ENCODE results near the gene ATOH7. TPM values are rescaled to one million over a fixed set of nuclear protein-coding genes. Genes with fewer than 3 reads are reported as not detected.

ATOH7 gene
- total RNA-seq, 2 donors from 2014 or later: 0.17 to 0.53 TPM

DNA sequence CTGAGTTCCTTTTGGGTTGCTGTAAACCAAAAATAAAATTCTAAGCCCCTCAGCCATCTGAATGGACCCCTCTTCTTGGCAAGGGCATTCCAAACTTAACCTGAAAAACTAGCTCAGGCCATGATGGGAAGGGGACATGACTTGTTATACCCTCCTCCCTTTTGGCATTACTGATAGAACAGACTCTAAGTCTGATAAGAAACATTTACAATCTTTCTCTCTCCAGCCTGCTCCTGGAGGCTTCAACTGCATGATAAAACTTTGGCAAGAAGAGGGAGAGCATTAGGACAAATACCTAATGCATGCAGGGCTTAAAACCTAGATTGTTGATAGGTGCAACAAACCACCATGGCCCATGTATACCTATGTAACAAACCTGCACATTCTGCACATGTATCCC is 40.9 kb upstream of the ATOH7 start:
- intact Hi-C loops (cut with DNase I): no loop called here
- H3K36me3 ChIP-seq: no peaks in the 10 kb centered on the region
- H3K27me3 ChIP-seq: no peaks in the 10 kb centered on the region
- no peaks in the 10 kb centered on the region for H3K4me1 ChIP-seq
- no peak overlapping the region for H3K27ac ChIP-seq
- no peak for DNase-seq
- no peak overlapping the region for H3K9ac ChIP-seq (ENCODE audit: low read depth in 2 of 2, low read length in 2 of 2)
- H3K9me3 ChIP-seq: no peaks in the 10 kb centered on the region
- no peak overlapping the region for H3K4me3 ChIP-seq
- TF ChIP-seq, protein P1, sequence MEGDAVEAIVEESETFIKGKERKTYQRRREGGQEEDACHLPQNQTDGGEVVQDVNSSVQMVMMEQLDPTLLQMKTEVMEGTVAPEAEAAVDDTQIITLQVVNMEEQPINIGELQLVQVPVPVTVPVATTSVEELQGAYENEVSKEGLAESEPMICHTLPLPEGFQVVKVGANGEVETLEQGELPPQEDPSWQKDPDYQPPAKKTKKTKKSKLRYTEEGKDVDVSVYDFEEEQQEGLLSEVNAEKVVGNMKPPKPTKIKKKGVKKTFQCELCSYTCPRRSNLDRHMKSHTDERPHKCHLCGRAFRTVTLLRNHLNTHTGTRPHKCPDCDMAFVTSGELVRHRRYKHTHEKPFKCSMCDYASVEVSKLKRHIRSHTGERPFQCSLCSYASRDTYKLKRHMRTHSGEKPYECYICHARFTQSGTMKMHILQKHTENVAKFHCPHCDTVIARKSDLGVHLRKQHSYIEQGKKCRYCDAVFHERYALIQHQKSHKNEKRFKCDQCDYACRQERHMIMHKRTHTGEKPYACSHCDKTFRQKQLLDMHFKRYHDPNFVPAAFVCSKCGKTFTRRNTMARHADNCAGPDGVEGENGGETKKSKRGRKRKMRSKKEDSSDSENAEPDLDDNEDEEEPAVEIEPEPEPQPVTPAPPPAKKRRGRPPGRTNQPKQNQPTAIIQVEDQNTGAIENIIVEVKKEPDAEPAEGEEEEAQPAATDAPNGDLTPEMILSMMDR (IDR thresholded peaks at IDR 0.05): no peak

DNA sequence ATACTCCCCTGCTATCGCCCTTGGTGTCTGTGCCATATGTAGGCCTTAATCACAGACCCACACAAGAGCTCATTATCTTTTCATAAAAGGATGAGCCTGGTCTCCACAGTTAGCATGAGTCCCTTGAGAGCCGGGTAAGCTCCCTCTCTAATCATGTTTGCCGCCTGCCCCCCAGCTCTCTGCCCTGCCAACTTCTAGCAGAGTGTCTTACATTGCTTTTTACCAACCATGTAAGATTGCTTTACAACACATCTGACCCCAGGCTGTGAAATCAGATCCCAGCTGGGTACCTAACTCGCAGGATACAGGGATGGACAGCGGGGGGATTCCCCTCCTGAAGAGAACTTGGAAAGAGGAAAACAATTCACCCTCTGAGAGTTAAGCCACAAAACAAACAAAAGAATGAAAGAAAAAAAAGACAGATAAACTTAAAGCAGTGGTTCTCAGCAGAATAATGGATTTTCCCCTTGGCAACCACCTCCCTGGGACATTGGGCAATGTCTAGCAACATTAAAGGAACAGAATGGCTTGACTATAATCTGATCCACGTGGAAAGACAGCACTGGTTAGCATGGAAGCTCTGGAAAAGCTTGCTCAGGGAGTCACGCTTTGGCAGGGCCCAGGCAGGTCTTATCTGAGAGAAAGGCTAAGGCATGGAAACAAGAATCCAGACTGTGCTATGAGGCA is 39.4 kb upstream of the ATOH7 start:
- no peak overlapping the region for H3K4me3 ChIP-seq
- DNase-seq: no peak
- H3K9ac ChIP-seq (ENCODE audit: low read depth in 2 of 2, low read length in 2 of 2): no peak overlapping the region
- no peaks in the 10 kb centered on the region for H3K27me3 ChIP-seq
- TF ChIP-seq, protein P1 (IDR thresholded peaks at IDR 0.05): no peak
- intact Hi-C loops (cut with DNase I): no loop called here
- H3K4me1 ChIP-seq: no peaks in the 10 kb centered on the region
- H3K9me3 ChIP-seq: no peaks in the 10 kb centered on the region
- H3K27ac ChIP-seq: no peak overlapping the region
- H3K36me3 ChIP-seq: no peaks in the 10 kb centered on the region

DNA sequence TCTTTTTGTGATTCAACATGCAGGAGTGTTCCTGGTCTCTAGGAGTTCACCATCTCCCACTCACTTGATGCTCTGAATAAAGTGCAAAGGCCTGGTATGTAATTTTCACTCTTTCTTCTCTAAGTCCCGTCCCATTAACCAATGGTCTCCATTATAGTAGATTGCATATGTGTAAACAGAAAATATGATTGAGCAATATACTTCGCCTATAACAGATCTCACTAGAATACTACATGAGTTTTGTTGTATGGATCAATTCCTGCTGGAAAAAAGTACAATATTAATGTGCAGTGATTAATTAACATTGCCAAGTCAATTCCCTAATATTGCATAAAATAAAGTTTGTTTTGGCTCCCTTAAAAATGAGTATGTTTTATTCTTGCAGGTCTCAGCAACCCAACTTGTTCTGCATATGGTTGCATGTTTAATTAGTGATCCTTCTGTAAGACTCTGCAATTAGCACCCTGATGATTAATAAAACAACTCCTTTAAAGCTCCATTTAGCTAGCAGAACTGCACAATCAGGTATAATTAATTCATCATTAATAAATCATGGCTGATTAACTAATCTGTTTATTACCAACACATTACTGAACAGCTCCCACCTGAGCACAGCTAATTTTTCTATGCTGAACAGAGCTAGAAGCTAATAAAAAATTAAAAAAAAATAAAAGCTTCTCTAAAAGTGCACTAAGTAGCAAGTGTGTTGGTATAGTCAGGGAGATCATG is 37.8 kb upstream of the ATOH7 start:
- H3K27ac ChIP-seq: no peak overlapping the region
- H3K9ac ChIP-seq (ENCODE audit: low read depth in 2 of 2, low read length in 2 of 2): no peak overlapping the region
- no peak overlapping the region for H3K4me3 ChIP-seq
- intact Hi-C loops (cut with DNase I): no loop called here
- DNase-seq: no peak
- no peaks in the 10 kb centered on the region for H3K9me3 ChIP-seq
- TF ChIP-seq, protein P1 (IDR thresholded peaks at IDR 0.05): no peak
- H3K4me1 ChIP-seq: no peaks in the 10 kb centered on the region
- no peaks in the 10 kb centered on the region for H3K27me3 ChIP-seq
- H3K36me3 ChIP-seq: no peaks in the 10 kb centered on the region

DNA sequence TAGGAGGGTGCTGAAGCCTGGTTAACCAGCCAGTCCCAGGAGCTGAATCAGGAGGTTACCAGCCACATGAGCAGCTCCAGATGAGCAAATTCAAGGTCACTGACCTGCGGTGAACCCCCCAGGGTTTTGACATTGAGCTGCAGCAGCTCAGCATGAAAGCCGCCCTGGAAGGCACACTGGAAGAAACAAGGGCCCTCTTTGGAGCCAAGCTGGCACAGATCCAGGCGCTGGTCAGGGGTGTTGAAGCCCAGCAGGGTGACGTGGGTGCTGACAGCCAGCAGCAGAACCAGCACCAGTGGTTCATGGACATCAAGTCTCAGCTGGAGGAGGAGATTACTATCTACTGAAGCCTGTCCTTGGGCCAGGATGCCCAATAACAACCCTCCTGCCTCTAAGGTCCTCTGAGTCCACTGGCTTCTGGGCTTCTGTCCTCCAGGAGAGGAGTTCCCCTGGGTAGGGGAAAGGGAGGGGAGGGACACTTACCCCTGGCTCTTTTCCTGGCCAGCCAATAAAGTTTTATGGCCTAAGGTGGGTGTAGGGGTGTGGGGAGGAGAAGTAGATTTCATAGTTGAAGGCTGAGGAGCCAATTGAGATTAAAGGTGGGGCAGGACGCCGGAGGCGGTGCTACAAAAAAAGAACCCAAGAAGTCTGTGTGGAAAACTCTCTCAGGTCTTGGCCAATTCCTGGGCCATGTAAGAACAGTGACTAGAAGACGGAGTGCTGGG is 29.4 kb upstream of the ATOH7 start:
- peak; percentile 23 for DNase-seq
- no peak overlapping the region for H3K27ac ChIP-seq
- no peaks in the 10 kb centered on the region for H3K9me3 ChIP-seq
- H3K4me3 ChIP-seq: no peak overlapping the region
- H3K27me3 ChIP-seq: no peaks in the 10 kb centered on the region
- H3K9ac ChIP-seq (ENCODE audit: low read depth in 2 of 2, low read length in 2 of 2): no peak overlapping the region
- intact Hi-C loops (cut with DNase I): no loop called here
- TF ChIP-seq, protein P1 (IDR thresholded peaks at IDR 0.05): no peak
- no peaks in the 10 kb centered on the region for H3K36me3 ChIP-seq
- H3K4me1 ChIP-seq: no peaks in the 10 kb centered on the region

DNA sequence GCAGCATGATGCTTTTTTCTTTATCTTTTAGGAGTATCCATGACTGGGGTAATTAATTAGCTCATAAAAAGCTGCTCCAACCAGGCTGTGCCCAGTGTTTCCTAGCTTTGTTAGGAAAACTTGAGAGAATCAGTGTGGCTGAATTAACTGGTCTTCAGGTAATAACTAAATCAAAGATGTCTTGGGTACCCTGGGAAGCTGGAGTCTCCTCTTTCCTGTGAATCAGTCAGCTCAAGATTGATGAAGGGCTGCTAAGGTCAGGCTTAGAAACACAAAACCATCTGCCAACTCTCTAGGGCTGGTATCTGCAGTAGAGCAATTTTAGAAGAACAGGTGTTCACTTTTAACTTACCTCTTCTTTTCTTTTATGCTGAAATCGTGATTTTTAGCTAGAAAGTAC is 21.4 kb upstream of the ATOH7 start:
- no peak overlapping the region for H3K9ac ChIP-seq (ENCODE audit: low read depth in 2 of 2, low read length in 2 of 2)
- H3K4me1 ChIP-seq: no peaks in the 10 kb centered on the region
- TF ChIP-seq, protein P1 (IDR thresholded peaks at IDR 0.05): no peak
- H3K27ac ChIP-seq: no peak overlapping the region
- DNase-seq: no peak
- H3K36me3 ChIP-seq: no peaks in the 10 kb centered on the region
- H3K9me3 ChIP-seq: no peaks in the 10 kb centered on the region
- no peaks in the 10 kb centered on the region for H3K27me3 ChIP-seq
- H3K4me3 ChIP-seq: no peak overlapping the region
- intact Hi-C loops (cut with DNase I): no loop called here

Data from colonic mucosa (tissue), 4 donors.